HG03565 (cell line): ENCODE results near the gene SIK2.
"Not testable (repeated sequence)": the region's sequence is repeated elsewhere in the genome, so short reads cannot be mapped to it uniquely, and the experiment has no call there.

Source experiments
- ATAC-seq: cut with Tn5 transposase; IDR thresholded peaks from one replicate; pipeline ENCODE4 v1.9.1; 2021; ENCODE audit warnings: mild to moderate bottlenecking, moderate library complexity; ENCODE audit not compliant: unreplicated experiment

Gene SIK2

DNA sequence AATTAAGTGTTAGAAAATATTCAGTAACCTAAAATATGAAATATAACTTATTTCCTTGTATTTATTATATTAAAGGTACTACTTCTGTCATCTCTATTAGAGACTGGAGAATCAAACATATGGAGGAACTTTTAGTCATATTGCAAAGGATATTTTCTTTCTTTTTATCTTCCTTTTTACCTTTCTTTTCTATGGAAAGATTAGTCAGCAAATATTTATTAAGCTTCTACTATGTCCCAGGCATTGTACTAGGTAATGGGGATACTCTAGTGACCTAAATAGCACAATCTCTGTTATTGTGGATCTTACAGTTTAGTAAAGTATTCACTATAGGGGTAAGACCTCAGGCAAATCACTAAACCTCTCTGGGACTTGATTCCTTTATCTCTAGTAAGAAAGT, 18.3 kb downstream of the SIK2 start:
- no peak for ATAC-seq

DNA sequence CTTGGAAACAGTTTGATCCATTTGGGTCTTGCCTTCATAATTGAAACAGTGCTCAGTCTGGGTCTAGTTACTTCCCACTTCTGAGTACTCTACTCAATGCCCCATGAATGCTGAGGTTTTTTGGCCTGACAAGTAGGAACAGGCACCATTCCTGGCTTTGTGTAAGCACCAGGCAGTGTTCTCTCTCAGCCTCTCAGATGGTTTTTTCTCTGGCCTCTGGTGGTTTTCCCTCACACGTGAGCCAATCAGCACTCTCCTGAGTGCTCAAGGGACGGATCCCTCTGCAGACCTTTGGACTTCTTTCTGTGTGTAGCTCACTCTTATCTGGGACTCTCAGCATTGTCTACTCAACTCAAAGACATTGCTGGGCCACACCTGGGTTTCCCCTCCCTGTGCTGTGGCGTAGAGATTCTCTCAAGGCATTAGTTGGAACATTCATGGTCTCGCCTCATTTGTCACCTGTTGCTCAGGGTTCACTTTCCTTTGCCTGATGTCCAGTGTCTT, 21.3 kb downstream of the SIK2 start:
- no peak for ATAC-seq

- ATAC-seq, result no peak
Observed at GRCh38 chr11:111624608-111625007, 22.4 kb downstream of the SIK2 start.

DNA sequence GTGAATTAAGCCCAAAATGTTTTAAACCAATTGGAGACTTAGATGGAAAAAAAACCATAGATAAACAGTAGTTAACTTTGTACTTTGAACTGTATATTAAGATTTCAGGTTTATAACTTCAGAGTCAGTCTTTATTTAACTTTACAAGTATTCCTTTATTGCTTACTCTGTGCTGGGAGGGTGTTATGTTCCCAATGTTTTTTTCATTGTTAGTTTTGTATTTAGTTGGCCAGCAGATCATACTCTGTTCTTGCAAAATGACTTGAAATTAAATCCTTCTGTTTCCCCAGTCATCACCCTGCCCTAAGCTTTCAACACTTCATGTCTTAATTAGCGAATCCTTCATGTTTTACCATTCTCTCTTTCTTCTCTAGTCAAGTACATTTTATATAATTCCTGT, 25.3 kb downstream of the SIK2 start:
- no peak for ATAC-seq

DNA sequence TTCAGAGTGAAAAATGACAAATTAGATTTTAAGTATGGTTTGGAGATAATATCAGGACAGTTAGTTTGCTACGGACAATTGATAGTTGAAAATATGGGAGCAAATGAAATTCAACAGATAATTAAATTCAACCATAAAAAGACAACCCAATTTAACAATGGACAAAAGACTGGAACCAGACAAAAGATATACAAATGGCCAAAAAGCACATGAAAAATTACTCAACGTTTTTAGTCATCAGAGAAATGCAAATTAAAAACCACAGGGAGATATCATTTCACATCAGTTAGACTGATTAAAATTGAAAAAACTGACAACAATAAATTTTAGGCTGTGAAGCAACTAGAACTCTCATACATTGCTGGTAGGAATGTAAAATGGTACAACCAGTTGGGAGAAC, 27.2 kb downstream of the SIK2 start:
- no peak for ATAC-seq

- no peak for ATAC-seq
Observed at GRCh38 chr11:111631024-111631665, 28.9 kb downstream of the SIK2 start.

- ATAC-seq, result no peak
Observed at GRCh38 chr11:111631666-111632039, 29.4 kb downstream of the SIK2 start.

DNA sequence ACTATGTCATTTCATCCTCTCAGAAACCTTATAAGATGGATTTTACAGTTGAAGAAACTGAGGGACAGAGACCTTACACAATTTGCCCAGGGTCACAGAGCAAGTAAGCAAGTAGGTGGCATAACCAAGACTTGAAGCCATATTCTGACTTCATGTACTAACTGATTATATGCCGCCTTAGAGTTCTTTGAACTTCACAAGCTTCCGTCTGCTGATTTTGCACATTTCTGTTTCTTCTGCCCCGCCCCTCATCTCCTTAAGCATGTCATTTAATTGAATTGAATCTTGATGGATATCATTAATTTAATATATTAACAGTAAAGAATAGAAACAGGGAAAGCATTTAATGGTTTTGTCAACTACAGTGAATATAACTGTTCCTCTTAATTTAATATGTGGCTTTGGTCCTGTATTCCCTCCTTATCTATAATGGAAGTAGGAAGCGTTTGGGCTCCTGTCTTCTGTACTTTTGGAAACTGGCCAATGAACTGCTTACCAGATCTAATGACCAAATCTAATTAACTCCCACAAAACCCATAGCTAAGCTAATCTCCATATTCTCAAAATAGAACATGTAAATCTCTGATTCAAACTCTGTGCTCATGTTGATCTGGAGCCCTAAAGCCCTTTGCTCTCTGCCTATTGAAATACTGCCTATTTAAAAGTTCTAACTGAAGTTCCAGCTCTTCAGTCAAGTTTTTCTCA, 30.4 kb downstream of the SIK2 start:
- no peak for ATAC-seq

GRCh38 chr11:111633248-111633647, 31.0 kb downstream of the SIK2 start:
- ATAC-seq, result no peak

DNA sequence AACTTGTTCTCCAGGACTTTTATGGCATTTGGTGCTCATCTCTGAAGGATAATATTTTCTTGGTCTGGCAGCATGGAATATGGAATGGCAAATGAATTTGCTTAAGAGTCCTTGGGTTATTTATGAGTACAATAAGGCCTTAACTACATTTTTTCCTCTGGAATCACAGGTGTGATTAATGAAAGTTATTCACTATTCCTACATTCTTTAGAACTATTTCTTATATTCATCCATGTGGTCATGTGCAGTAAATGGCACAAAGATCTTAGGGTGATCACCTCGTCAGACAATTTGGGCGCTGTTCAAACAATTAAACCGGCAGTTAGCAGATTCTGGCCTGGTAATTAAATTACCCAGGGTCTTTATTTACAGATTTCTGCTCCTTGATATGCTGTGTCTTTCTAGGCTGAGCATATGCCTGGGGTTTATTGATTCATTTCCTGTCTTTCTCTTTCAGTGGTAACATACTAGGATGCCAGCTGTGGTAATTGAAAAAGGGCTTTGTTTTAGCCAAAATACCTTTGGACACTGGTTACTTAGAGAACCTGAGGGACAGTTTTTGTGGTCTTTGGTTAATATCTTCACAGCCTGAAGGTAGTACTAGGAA, 31.6 kb downstream of the SIK2 start:
- no peak for ATAC-seq

GRCh38 chr11:111634981-111635705, 32.9 kb downstream of the SIK2 start:
- no peak for ATAC-seq

- no peak for ATAC-seq
Observed at GRCh38 chr11:111635706-111636045, 33.4 kb downstream of the SIK2 start.

- no peak for ATAC-seq
Observed at GRCh38 chr11:111637885-111638284, 35.6 kb downstream of the SIK2 start.

- ATAC-seq, result no peak
Observed at GRCh38 chr11:111639226-111639925, 37.1 kb downstream of the SIK2 start.

DNA sequence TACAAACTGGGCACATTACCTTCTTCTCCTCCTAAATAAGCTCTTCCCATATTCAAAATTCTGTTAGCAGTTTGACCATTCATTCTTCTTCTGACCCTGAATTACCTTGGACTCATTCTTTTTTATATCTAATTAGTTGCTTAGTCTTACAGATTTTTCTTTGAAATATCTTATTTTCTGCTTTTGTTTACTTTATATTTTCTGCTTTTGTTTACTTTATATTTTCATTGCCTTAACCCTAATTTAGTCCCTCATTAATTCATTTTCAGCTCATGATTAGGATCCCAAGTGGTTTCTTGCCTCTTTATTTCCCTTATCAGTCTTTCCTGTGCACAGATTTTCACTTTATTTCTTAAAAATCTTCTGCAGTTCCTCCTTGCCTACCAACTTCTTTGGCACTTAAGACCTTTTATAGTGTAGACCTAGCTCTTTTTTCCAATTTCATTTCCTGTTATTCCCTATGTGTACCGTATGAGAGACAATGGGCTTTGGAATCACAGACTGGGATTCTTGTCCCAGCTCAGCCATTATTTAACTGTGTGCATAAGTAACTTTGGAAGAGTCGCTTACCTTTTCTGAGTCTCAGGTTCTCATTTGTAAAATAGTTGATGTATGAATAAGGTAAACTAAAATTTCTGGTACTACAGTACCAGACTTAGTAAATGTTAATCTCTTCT, 39.2 kb downstream of the SIK2 start:
- no peak for ATAC-seq

DNA sequence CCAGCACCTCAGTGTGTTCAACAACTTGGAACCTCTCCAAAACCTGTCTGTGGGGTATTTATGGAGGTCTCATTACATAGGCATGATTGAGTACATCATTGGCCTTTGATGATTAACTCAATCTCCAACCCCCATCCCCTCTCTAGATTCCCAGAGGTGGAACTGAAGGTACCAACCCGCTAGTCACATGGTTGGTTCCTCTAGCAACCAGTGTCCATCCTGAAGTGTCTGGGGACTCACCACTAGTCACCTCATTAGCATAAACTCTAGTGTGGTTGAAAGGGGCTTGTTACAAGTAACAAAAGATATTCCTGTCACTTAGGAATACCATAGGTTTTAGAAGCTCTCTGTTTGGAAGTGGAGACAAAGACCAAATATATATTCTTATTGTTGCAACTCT, 40.3 kb downstream of the SIK2 start:
- no peak for ATAC-seq

DNA sequence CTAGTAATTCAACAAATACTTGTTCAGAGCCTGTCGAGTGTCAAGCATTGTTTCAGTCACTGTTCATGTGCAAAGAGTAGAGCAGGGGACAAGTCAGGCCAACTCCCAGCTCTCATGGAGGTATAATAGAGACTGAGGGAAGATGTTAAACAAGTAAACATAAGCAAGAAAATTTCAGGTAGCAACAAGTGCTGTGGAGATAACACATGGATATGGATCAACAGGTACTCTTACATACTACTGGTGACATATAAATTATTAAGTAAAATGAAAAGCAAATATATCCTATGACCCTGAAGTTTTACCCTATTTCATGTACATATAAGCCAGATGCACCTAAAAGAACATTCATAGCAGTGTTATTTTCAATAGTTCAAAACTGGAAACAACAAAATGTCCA, 42.7 kb downstream of the SIK2 start:
- ATAC-seq, result no peak

DNA sequence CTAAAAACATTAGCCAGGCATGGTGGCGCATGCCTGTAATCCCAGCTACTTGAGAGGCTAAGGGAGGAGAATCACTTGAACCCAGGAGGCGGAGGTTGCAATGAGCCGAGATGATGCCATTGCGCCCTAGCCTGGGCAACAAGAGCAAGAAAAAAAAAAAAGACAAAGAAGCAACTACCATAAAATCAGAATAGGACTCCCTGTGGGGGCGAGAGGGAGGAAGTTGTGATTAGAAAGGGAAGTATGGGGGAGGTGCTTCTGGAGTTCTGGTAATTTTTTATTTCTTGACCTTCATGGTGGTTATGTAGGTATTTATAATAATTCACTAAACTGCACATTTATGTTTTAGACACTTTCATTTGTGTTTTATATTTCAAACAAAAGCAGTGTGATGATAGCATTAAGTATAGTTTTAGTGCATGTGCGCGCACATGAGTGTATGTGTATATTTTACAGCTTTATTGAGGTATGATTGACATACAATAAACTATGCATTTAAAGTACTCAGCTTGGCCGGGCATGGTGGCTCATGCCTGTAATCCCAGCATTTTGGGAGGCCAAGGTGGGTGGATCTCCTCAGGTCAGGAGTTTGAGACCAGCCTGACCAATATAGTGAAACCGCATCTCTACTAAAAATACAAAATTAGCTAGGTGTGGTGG, 43.5 kb downstream of the SIK2 start:
- ATAC-seq, result no peak

- ATAC-seq, result not testable (repeated sequence)
Observed at GRCh38 chr11:111651336-111651735, 49.1 kb downstream of the SIK2 start.

DNA sequence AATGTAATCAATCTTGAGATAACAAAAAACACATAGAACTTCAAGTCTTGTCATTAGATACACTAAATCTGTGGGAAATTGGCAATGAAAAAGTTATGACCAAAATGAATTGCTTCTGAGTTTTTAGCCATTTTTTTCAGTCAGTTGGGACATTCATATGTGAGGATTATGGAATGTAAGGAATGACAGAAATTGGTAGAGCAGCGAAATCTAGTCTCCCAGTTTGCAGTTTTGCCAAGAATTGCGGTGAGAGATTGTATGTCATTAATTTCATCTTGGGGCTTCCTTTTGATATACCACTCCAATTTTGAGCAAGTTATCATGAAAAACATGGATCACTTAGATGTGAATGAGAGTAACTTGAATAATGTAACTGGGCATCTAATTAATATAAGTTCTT, 49.9 kb downstream of the SIK2 start:
- ATAC-seq, result no peak
